ENCODE measurements around the gene CYFIP2. TPM values are rescaled to one million over a fixed set of nuclear protein-coding genes. Genes with fewer than 3 reads are reported as not detected.

The CYFIP2 gene
- total RNA-seq, 1 donor: 12.4 TPM

DNA sequence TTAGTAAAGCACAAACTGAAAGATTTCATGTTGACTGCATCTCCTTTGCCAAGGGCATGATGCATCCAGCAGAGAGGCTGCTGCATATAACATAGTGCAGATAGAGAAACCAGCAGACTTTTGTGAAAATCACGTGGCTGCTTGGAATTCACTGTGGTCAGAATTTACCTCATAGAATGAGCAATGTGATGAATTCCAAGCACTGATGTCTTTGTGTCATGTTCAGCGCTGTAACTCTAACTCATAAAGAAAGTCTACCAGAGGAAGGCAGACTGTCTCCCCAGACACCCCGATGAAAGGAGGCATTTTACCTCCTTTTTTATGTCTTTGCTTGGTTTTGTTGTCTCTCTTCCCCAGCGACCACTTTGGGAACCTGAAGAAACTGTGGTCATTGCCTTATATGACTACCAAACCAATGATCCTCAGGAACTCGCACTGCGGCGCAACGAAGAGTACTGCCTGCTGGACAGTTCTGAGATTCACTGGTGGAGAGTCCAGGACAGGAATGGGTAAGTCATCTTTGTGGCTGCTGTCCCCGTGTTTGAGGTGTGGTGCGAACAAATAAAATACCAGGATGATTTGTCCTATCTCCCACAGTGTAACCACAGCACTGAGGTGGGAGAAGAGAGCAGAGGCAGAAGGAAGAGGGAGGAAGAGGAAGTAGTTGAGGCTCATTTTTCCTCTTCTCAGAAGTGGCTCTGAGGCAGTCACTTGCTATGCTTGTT lies 43.3 kb upstream of the CYFIP2 start:
- H3K4me3 ChIP-seq (ENCODE audit: low read depth, low read length): no peak overlapping the region
- DNase-seq (ENCODE audit: low read depth): peak; percentile 15
- TF ChIP-seq, protein P1, sequence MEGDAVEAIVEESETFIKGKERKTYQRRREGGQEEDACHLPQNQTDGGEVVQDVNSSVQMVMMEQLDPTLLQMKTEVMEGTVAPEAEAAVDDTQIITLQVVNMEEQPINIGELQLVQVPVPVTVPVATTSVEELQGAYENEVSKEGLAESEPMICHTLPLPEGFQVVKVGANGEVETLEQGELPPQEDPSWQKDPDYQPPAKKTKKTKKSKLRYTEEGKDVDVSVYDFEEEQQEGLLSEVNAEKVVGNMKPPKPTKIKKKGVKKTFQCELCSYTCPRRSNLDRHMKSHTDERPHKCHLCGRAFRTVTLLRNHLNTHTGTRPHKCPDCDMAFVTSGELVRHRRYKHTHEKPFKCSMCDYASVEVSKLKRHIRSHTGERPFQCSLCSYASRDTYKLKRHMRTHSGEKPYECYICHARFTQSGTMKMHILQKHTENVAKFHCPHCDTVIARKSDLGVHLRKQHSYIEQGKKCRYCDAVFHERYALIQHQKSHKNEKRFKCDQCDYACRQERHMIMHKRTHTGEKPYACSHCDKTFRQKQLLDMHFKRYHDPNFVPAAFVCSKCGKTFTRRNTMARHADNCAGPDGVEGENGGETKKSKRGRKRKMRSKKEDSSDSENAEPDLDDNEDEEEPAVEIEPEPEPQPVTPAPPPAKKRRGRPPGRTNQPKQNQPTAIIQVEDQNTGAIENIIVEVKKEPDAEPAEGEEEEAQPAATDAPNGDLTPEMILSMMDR (IDR thresholded peaks at IDR 0.05; ENCODE audit: insufficient read depth, low read length): no peak

DNA sequence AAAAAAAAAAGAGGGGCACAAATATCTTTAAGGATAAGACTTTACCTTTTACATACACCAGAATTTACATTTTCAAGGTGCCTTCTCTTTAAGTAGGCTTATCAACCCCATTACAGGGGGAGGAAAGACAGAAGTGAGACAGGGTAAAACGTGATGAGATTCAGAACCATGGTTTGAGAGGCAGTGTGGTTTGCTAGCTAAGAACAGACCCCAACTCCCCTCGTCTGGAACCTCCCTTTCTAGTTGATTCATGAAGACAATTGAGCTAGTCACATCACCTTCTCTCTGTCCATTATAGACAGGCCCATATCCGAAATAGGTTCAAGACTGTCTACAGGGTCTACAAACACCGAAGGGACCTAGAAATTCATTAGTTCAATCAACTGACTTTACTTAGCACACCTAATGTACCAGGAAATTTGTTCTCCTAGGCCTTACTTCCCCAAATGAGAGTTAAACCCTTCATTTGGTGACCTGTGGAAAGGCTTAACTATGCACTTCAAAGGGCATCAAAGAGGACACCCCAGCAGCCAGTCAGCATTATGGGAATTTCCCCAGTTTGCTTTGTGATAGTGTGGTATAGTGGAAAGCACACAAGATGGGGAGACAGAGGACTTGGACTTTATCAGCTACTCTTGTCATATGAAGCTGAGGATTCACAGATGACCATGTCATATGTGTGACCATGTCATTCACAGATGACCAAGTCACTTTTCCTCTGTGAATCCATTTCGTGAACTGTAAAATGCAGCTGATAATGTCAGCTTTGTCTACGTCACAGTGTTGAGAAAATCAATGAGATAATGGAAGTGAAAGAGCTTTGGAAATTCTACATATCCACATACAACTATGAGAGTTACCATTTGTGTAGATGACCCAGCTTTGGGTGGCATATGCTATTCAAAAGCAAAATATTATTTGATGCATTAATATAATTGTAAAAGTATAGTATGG lies 40.2 kb upstream of the CYFIP2 start:
- TF ChIP-seq, protein P1 (IDR thresholded peaks at IDR 0.05; ENCODE audit: insufficient read depth, low read length): no peak
- H3K4me3 ChIP-seq (ENCODE audit: low read depth, low read length): no peak overlapping the region
- DNase-seq (ENCODE audit: low read depth): no peak

DNA sequence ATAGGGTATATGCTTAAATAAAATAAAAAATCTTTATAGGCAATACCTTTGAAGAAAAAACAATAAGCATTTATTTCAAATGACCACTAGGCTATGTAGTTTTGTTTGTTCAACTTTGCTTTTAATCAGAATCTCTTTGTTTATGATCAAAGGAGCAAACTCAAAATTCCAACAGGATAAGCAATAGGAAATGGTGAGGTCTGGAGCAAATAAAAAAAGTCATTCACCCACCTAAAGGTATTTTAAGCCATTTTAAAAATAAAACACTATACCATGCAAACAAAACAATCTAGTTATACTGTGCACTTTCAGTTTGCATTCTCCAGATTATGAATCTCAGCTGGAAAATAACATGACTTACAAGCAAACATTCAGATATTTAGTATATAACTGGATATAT lies 35.3 kb upstream of the CYFIP2 start:
- TF ChIP-seq, protein P1 (IDR thresholded peaks at IDR 0.05; ENCODE audit: insufficient read depth, low read length): no peak
- H3K4me3 ChIP-seq (ENCODE audit: low read depth, low read length): no peak overlapping the region
- no peak for DNase-seq (ENCODE audit: low read depth)

DNA sequence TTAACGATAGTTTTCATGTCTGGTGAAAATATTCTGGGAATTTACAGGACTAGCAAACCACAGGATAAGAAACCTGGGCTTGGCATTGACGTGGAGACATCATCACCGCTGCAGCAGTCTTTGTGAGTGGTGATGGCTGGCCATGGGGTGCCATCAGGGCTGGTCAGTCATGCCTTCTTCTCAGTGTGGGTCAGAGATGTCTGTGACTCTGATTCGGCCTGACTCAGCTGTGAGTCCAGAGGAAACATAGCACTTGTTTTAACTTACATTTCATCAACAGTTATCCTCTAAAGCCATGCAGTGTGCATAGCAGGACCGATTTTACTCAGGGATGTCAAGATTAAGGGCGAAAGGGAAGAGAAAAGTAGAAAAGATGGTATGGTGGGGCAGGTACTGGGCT lies 33.2 kb upstream of the CYFIP2 start:
- no peak for DNase-seq (ENCODE audit: low read depth)
- H3K4me3 ChIP-seq (ENCODE audit: low read depth, low read length): no peak overlapping the region
- TF ChIP-seq, protein P1 (IDR thresholded peaks at IDR 0.05; ENCODE audit: insufficient read depth, low read length): no peak

DNA sequence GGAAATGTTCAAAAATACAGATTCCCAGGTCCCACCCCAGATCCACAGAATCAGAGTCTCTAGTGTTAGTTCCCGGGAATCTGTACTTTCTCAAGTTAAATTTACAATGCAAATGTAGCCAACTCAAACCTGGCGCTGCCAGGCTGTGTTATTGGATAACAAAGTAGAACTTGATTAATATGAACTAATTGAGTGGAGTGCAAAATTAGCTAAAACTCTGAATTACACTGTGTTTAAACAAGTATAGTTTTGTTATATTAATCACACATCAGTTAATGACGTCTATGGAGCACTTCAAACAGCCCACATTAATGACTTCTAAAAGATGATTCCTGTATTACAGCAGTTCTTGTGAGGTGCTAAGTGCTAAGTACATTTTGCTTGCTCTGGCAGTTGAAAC lies 32.4 kb upstream of the CYFIP2 start:
- H3K4me3 ChIP-seq (ENCODE audit: low read depth, low read length): no peak overlapping the region
- no peak for DNase-seq (ENCODE audit: low read depth)
- TF ChIP-seq, protein P1 (IDR thresholded peaks at IDR 0.05; ENCODE audit: insufficient read depth, low read length): no peak

DNA sequence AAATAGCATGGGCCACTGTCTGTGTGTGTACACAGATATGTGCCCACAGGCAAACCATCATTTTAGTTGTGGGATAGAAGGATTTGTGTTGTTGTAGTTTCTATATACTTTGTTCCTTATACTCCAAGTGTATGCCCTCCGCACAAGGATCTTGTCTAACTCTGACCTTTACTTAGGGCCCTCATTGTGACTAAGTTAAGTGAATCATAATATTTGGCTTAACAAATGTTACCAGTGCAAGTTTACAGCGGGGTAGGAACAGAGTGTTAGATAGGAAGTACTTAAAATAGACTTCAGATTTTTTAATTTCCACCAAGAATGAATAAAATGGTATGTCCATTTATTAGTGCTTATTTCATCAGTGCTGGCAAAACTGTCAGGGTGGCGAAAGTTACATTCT lies 29.5 kb upstream of the CYFIP2 start:
- H3K4me3 ChIP-seq (ENCODE audit: low read depth, low read length): no peak overlapping the region
- TF ChIP-seq, protein P1 (IDR thresholded peaks at IDR 0.05; ENCODE audit: insufficient read depth, low read length): no peak
- DNase-seq (ENCODE audit: low read depth): peak; percentile 12
